ENCODE measurements around the gene CDC42SE2.
"Not testable (repeated sequence)": the region's sequence is repeated elsewhere in the genome, so short reads cannot be mapped to it uniquely, and the experiment has no call there.

CDC42SE2 gene

GRCh38 chr5:131318455-131318854, 54.6 kb downstream of the CDC42SE2 start:
- no peak for ATAC-seq
- no peak for DNase-seq

GRCh38 chr5:131321066-131321465, 57.2 kb downstream of the CDC42SE2 start:
- DNase-seq = no peak
- peak; percentile 41 for ATAC-seq

GRCh38 chr5:131322926-131323325, 59.1 kb downstream of the CDC42SE2 start:
- DNase-seq (no peak), ATAC-seq (no peak)

GRCh38 chr5:131323378-131323777, 59.5 kb downstream of the CDC42SE2 start:
- ATAC-seq (no peak), DNase-seq (no peak)

DNA sequence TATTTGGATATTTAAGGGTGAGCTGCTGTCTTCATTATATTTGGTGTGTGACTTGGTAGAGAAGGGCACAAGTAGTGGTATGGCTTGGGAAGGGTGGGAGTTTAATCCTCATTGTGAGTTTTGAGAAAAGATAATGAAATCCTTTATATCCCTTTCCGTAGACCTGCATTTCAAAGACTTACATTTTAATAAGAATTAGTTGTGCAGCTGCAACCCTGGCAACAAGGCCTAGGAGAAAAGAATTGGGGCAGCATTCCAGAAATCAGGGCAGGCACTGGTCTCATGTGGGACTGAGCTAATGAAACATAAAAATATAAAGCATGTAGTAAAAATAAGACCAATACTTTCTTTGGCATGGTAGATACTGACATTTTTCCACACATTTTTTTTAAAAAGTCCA, 60.5 kb downstream of the CDC42SE2 start:
- DNase-seq (no peak), ATAC-seq (no peak)

GRCh38 chr5:131328536-131329285, 64.9 kb downstream of the CDC42SE2 start:
- ATAC-seq = peak; percentile 71

GRCh38 chr5:131329286-131329560, 65.4 kb downstream of the CDC42SE2 start:
- DNase-seq (no peak), ATAC-seq (no peak)

More at GRCh38 chr5:131328536-131329285, 64.9 kb downstream of the CDC42SE2 start:
- DNase-seq = no peak

GRCh38 chr5:131330031-131330430, 66.2 kb downstream of the CDC42SE2 start:
- no peak for DNase-seq
- no peak for ATAC-seq

GRCh38 chr5:131335756-131336155, 71.9 kb downstream of the CDC42SE2 start:
- not testable (repeated sequence) for ATAC-seq, DNase-seq

- not testable (repeated sequence) for ATAC-seq, DNase-seq
These were observed 72.9 kb downstream of the CDC42SE2 start for GRCh38 chr5:131336801-131337200.

DNA sequence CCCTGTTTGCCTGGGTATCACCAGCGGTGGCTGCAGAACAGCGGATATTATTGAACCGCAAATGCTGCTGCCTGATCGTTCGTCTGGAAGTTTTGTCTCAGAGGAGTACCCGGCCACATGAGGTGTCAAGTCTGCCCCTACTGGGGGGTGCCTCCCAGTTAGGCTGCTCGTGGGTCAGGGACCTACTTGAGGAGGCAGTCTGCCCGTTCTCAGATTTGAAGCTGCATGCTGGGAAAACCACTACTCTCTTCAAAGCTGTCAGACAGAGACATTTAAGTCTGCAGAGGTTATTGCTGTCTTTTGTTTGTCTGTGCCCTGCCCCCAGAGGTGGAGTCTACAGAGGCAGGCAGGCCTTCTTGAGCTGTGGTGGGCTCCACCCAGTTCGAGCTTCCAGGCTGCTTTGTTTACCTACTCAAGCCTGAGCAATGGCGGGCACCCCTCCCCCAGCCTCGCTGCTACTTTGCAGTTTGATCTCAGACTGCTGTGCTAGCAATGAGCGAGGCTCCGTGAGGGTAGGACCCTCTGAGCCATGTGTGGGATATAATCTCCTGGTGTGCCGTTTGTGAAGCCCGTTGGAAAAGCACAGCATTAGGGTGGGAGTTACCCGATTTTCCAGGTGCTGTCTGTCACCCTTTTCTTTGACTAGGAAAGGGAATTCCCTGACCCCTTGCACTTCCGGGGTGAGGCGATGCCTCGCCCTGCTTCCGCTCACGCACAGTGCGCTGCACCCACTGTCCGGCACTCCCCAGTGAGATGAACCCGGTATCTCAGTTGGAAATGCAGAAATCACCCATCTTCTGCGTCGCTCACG, 73.6 kb downstream of the CDC42SE2 start:
- not testable (repeated sequence) for DNase-seq, ATAC-seq

DNA sequence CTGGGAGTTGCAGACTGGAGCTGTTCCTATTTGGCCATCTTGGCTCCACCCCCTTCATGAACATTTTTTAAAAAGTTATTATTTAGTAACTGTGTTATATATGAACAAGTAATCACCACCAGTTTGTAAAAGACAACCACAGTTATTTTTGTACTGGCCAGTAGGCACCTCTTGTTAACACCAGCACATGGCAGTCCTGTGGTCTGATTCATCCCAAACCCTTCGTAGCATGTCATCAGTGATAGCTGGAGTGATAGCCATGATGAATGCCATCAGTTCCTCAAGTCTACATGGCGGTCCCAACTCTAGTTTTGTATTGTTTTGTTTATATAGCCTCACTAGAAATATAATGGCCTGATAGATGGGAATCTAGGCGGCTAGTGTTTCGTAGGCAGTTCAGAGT, 74.2 kb downstream of the CDC42SE2 start:
- ATAC-seq = no peak
- no peak for DNase-seq

DNA sequence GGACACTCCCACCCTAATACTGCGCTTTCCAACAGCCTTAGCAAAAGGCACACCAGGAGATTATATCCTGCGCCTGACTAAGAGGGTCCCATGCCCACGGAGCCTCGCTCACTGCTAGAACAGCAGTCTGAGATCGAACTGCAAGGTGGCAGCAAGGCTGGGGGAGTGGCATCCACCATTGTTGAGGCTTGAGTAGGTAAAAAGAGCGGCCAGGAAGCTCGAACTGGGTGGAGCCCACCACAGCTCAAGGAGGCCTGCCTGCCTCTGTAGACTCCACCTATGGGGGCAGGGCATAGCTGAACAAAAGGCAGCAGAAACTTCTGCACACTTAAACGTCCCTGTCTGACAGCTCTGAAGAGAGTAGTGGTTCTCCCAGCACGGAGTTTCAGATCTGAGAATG, 80.4 kb downstream of the CDC42SE2 start:
- ATAC-seq = not testable (repeated sequence)

GRCh38 chr5:131346204-131346603, 82.4 kb downstream of the CDC42SE2 start:
- DNase-seq, ATAC-seq: not testable (repeated sequence)

More for the DNA sequence above, 80.4 kb downstream of the CDC42SE2 start:
- DNase-seq = not testable (repeated sequence)

DNA sequence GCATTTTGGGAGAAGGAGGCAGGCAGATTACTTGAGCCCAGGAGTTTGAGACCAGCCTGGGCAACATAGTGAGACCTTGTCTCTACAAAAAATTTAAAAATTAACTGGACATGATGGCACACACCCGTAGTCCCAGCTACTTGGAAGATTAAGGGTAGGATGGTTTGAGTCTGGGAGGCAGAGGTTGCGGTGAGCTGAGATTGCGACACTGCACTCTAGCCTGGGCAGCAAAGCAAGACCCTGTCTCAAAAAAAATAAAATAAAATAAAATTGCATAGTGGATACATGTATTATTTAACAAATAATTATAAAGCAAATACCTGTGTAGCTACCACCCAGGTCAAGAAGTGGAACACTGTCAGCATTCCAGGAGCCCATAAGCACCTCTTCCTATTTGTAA, 90.1 kb downstream of the CDC42SE2 start:
- ATAC-seq = no peak
- DNase-seq = no peak

DNA sequence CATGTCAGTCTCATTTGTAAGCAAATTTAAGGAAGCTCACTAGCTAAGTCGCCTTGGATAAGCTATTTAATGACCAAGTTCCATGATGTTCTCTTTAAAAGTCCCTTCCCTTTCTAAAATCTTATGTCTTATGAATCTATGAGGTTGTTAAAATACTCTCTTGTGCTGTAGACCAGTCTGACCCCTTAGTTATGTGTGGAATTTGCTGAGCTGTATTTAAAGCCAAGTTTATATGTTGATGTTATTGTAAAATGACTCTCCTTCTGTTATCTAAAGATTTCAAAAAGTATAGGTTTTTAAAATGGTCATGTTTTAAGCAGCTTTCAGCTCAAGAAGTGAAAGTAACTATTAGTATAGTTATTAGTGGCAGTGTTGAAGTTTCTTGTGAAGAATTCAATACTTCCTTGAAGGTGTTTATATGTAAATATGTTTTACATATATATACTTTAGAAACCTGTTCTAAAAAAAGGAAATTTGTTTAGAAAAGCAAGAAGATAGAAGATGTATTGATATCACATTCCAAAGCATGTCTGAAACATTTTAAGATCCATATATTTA, 92.2 kb downstream of the CDC42SE2 start:
- DNase-seq = no peak
- no peak for ATAC-seq

DNA sequence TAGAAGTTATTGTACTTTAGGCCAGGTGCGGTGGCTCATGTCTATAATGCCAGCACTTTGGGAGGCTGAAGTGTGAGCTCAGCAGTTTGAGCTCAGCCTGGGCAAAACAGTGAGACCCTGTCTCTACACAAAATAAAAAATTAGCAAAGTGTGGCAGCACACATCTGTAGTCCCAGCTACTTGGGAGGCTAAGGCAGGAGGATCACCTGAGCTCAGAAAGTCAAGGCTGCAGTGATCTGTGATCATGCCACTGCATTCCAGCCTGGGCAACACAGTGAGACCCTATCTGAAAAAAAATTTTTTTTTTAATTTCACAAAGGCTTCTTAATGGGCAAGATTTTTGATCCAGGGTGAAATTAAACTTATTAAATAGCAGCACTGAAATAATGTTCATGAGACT, 92.8 kb downstream of the CDC42SE2 start:
- ATAC-seq = no peak

GRCh38 chr5:131357739-131358561, 94.1 kb downstream of the CDC42SE2 start:
- no peak for DNase-seq
- ATAC-seq = peak; percentile 93

More for the DNA sequence above, 92.8 kb downstream of the CDC42SE2 start:
- DNase-seq = no peak

DNA sequence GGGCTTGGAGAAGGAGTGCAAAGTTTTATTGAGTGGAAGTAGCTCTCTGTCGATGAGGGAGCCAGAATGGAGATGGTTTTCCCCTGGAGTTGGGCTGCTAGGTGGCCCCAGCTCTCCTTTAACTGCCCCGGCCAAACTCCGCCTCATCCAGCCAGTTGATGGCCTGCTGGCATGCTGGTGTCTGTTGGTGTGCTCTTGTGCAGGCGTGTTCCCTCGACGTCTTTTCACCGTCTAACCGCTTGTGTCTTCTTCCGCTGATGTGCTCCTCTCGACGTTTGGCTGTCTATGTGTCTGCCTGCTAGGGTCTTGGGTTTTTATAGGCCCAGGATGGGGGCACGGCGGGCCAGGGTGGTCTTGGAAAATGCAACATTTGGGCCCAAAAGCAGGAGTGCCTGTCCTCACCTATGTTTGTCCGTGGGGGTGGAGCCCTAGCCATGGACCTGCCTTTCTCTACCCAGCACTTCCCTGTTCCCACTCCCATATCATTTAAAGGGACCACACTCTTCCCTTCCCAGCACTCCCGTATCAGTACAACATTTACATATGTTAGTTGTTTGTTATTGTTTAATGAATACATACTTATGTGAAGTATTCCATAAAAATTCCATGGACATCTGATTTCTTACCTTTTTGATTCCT, 97.9 kb downstream of the CDC42SE2 start:
- DNase-seq (no peak), ATAC-seq (no peak)

DNA sequence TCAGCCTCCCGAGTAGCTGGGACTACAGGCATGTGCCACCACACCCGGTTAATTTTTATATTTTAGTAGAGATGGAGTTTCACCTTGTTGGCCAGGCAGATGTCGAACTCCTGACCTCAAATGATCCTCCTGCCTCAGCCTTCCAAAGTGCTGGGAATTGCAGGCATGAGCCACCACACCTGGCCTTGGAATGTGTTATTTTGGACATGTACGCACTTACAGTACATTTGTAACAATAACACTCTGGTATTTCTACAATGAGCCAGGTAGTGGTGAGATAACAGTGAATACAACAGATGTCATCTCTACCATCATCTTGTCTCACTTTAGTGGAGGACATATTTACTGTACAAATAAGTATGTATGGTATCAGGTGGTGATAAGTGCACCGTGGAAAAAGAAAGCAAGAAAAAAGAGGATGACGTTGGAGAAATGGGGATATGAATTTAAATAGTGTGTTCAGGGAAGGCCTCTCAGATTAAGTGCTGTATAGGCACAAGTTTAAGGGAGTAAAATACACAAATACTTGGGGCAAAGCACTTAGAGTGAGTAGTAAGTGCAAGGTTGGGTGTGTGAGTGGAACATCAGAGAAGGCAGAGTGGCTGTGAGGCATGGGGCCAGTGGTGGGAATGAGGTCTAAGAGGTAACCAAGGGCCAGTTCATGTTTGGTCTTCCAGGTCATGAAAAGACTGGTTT, 100.1 kb downstream of the CDC42SE2 start:
- no peak for ATAC-seq

GRCh38 chr5:131364507-131365050, 100.7 kb downstream of the CDC42SE2 start:
- peak; percentile 50 for ATAC-seq
- DNase-seq = no peak

More for the DNA sequence above, 100.1 kb downstream of the CDC42SE2 start:
- DNase-seq = no peak

Data from stimulated activated naive CD8-positive, alpha-beta T cell treated with anti-CD3 and anti-CD28 coated beads, Interleukin-15, Interleukin-2, amounts not matched to agents 100 U/mL and 50 U/mL, for 24 hours (primary cell).